ENCODE results near the gene C6orf58. TPM values are rescaled to one million over a fixed set of nuclear protein-coding genes. Genes with fewer than 3 reads are reported as not detected.
"Not testable (repeated sequence)": the region's sequence is repeated elsewhere in the genome, so short reads cannot be mapped to it uniquely, and the experiment has no call there.

Gene C6orf58
- total RNA-seq, 1 donor from 2014 or later = not detected

- no peak for DNase-seq (ENCODE audit: low spot score)
These were observed 10.9 kb downstream of the C6orf58 start for GRCh38 chr6:127587875-127588274.

GRCh38 chr6:127589135-127589534 lies 12.2 kb downstream of the C6orf58 start:
- intact Hi-C loops (cut with DNase I) = no loop called here

More at GRCh38 chr6:127587875-127588274, 10.9 kb downstream of the C6orf58 start:
- intact Hi-C loops (cut with DNase I) = no loop called here

DNA sequence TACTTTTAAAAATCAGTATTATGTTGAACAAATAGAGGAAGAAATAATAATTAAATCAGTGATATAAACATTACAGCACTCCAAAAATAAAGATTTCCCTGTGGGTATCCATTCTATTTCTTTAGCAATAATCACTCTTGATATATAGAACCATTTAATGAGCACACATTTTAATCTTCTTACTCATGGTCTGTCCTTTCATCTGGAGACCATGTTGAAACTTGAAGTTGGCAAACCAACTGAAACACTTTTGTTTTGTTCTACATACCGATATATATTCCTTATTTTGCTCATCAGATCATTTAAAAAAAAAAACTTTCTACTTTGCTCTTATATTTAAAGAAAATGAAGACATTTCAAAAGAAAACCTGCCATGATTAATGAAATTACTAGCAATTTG lies 13.4 kb downstream of the C6orf58 start:
- intact Hi-C loops (cut with DNase I) = no loop called here
- DNase-seq (ENCODE audit: low spot score) = no peak

More at GRCh38 chr6:127589135-127589534, 12.2 kb downstream of the C6orf58 start:
- no peak for DNase-seq (ENCODE audit: low spot score)

GRCh38 chr6:127592964-127593363 lies 16.0 kb downstream of the C6orf58 start:
- intact Hi-C loops (cut with DNase I) = no loop called here
- DNase-seq (ENCODE audit: low spot score) = no peak

DNA sequence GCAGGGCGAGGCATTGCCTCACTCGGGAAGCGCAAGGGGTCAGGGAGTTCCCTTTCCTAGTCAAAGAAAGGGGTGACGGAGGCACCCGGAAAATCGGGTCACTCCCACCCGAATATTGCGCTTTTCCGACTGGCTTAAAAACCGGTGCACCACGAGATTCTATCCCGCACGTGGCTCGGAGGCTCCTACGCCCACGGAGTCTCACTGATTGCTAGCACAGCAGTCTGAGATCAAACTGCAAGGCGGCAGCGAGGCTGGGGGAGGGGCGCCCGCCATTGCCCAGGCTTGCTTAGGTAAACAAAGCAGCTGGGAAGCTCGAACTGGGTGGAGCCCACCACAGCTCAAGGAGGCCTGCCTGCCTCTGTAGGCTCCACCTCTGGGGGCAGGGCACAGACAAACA lies 16.5 kb downstream of the C6orf58 start:
- DNase-seq (ENCODE audit: low spot score); intact Hi-C loops (cut with DNase I): not testable (repeated sequence)

- intact Hi-C loops (cut with DNase I) = no loop called here
- no peak for DNase-seq (ENCODE audit: low spot score)
These were observed 29.2 kb downstream of the C6orf58 start for GRCh38 chr6:127606131-127606562.

DNA sequence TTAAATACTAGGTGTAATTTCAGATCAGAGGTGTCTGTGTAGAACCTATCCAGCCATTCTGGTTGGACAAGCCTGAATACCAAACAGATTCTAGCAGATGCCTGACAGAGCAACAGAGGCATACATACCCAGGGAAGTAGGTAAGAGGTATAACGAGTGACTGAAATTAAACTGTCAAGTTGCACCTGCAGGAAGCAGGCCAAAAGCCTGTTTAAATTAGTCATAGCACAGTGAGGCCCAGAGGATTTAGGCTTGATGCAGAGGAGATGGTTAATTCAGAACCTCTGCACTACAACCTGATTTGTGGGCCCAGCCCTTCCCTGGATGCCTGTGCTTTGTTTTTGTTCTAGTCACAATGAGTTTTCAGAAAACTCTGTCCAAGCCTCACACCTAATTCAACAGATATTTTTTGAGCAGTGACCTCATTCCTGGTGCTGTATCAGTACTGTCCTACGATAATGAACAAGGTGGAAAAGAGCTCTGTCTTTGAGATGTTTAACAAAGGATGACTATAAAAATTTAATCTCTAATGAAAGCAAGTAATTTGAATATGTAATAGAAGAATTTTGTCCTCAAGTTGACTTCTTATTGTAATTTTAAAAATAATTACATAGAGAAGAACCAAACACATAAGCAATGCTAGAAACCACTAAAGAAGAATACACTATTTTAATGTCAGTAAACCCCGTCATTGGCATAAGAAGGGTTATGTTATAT lies 31.7 kb downstream of the C6orf58 start:
- intact Hi-C loops (cut with DNase I) = no loop called here
- DNase-seq (ENCODE audit: low spot score) = no peak

GRCh38 chr6:127618729-127619128 lies 41.8 kb downstream of the C6orf58 start:
- DNase-seq (ENCODE audit: low spot score) = no peak
- intact Hi-C loops (cut with DNase I) = no loop called here

DNA sequence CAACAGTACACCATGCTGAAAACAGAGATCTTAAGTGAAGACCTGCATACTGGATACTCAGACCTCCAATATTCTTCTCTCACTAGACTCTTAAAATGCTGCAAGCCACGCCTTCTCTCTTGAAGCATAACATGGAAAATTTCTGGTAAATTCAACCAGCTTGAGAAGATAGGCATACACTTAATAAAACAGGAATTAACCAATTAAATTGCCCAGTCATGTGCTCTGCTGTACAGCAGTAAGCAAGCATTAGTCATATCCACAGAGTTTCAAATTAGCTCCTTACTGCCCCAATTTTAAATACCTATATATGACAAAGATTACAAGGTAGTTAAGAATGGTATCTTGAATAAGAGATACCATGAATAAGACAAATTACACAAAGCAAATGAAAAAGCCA lies 53.8 kb downstream of the C6orf58 start:
- intact Hi-C loops (cut with DNase I) = no loop called here
- DNase-seq (ENCODE audit: low spot score) = no peak

DNA sequence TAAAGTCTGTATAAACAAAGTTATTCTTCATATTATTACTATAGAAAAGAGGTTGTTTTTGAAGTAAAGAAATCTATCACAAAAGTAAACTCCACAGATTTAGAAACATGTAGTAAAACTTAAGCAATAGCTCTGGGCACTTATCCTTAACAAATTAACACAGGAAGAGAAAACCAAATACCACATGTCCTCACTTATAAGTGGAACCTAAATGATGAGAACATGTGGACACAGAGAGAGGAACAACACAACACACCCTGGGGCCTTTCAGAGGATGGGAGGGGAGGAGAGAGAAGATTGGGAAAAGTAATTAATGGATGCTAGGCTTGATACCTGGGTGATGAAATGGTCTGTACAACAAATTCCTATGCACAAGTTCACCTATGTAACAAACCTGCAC lies 57.2 kb downstream of the C6orf58 start:
- intact Hi-C loops (cut with DNase I) = no loop called here
- no peak for DNase-seq (ENCODE audit: low spot score)

DNA sequence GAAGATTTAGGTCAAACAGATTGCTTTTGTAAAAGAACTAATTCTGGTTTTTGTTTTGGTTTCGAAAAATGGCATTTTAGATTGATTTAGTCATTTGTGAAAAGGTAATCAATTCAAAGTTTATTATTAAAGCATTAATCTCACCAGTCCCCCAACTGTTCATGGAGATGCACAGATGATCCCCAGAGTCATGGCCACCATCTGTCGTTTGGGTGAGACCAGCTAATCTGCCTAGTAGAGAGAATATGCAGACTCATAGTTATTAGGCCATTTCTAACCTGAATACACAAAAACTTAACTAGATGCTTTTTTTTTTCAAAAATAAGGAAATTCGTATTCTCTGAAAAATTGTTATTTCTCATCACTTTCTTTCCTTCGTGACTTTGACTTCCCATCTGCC lies 58.1 kb downstream of the C6orf58 start:
- no peak for DNase-seq (ENCODE audit: low spot score)
- intact Hi-C loops (cut with DNase I) = no loop called here

DNA sequence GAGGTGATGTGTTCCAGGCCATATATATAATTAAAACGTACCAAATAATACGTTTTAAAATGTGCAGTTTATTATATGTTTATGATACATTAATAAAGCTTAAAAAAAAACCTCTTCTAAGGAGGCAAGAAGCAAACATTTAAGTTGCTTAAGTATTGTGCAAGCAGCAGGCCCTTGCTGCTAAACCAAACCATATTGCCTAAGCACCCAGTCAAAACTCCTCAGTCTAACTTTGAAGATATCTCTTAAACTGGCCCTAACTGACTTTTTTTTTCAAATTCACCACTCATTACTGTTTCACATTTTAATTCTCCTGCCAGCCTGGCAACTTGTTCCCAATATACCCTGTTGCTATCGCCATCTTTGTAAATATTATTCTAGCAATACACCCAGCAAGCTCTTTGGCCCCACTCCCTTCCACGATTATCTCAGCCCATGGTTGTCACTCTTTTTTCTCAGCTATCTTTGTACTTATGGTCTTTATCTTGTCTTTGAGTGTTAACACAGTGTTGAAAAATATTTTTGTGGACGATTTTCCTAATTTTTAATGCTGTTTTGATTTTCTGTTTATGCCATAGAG lies 60.9 kb downstream of the C6orf58 start:
- no peak for DNase-seq (ENCODE audit: low spot score)
- intact Hi-C loops (cut with DNase I) = no loop called here

Other genes with a start within 250 kb of the C6orf58 start
- 34.4 TPM for gene ECHDC1, start 233.6 kb upstream of the C6orf58 start, total RNA-seq
- gene KIAA0408, start 117.8 kb upstream of the C6orf58 start, total RNA-seq = 0.51 TPM